SK-N-SH (cell line): ENCODE measurements around the gene CYP2B6. TPM values are rescaled to one million over a fixed set of nuclear protein-coding genes. Genes with fewer than 3 reads are reported as not detected.

Experiments
- CTCF ChIA-PET: fragments of 300-600, 350-600 bp; formaldehyde crosslinking; extraction: SDS; loops from one replicate; lab custom pipeline; 2021; lab: Yijun Ruan, JAX
- POLR2A ChIA-PET: fragments of 350-600 bp; sonication (Branson Sonifier 250); formaldehyde crosslinking; extraction: SDS; loops from one replicate; lab custom pipeline; 2020; ENCODE audit warnings: antibody characterized with exemption, inconsistent platforms; lab: Yijun Ruan, JAX
- DNase-seq: peaks from one replicate; pipeline ENCODE4 v3.0.0; 2012
- H2AFZ ChIP-seq: fragments of 200-600 bp; sonication (generic); 2 replicates; pipeline ENCODE4 v1.8.1; 2016; ENCODE audit warnings: antibody characterized with exemption, mild to moderate bottlenecking, low read depth
- H3F3A ChIP-seq: fragments of 200-600 bp; sonication (generic); replicated peaks from 2 replicates; pipeline ENCODE3; 2016; ENCODE audit warnings: antibody characterized with exemption, mild to moderate bottlenecking; ENCODE audit not compliant: insufficient read depth
- H3K27ac ChIP-seq, 2 experiments: fragments of 200-500 bp in 1 of 2; fragments of 200-600 bp in 1 of 2; sonication (Bioruptor generic) in 1 of 2; sonication (generic), shearing (Covaris generic) in 1 of 2; 2 replicates each; pipeline versions ENCODE4 v1.5.1 to v1.6.1; 2014 to 2016; ENCODE audit warnings: low read depth in 2 of 2, inconsistent platforms in 1 of 2, low read length in 1 of 2, mild to moderate bottlenecking in 1 of 2, mixed read lengths in 1 of 2
- H3K27me3 ChIP-seq: fragments of 200-600 bp; sonication (generic), shearing (Covaris generic); 2 replicates; pipeline ENCODE4 v1.6.1; 2016; ENCODE audit warnings: mixed run types; ENCODE audit not compliant: insufficient read depth
- H3K36me3 ChIP-seq, 2 experiments: fragments of 200-500 bp in 1 of 2; fragments of 200-600 bp in 1 of 2; sonication (Bioruptor generic) in 1 of 2; sonication (generic) in 1 of 2; replicated peaks in 1 of 2; 2 replicates each; pipeline versions ENCODE3 to v1.5.1; 2014 to 2016; ENCODE audit warnings: low read length in 1 of 2, mild to moderate bottlenecking in 1 of 2; ENCODE audit not compliant: insufficient read depth in 2 of 2, control insufficient read depth in 1 of 2
- H3K4me1 ChIP-seq, 2 experiments: fragments of 200-500 bp in 1 of 2; fragments of 200-600 bp in 1 of 2; sonication (Bioruptor generic) in 1 of 2; sonication (generic), shearing (Covaris generic) in 1 of 2; 2 replicates each; pipeline versions ENCODE4 v1.5.1 to v1.6.1; 2014 to 2016; ENCODE audit warnings: low read depth in 1 of 2, low read length in 1 of 2, mixed run types in 1 of 2; ENCODE audit not compliant: insufficient read depth in 2 of 2, control insufficient read depth in 1 of 2
- H3K4me2 ChIP-seq: fragments of 200-600 bp; sonication (generic), shearing (Covaris generic); 2 replicates; pipeline ENCODE4 v1.6.1; 2017; ENCODE audit warnings: mixed run types
- H3K4me3 ChIP-seq, 2 experiments: fragments of 200-500 bp in 1 of 2; fragments of 200-600 bp in 1 of 2; sonication (Bioruptor generic) in 1 of 2; sonication (generic), shearing (Covaris generic) in 1 of 2; 2 replicates each; pipeline versions ENCODE4 v1.5.1 to v1.8.1; 2014 to 2016; ENCODE audit warnings: low read depth in 2 of 2, inconsistent platforms in 1 of 2, low read length in 1 of 2, mild to moderate bottlenecking in 1 of 2, mixed read lengths in 1 of 2, moderate library complexity in 1 of 2
- H3K79me2 ChIP-seq: fragments of 200-600 bp; sonication (generic); 2 replicates; pipeline ENCODE4 v1.8.1; 2017; ENCODE audit warnings: mild to moderate bottlenecking; ENCODE audit not compliant: insufficient read depth
- H3K9ac ChIP-seq: fragments of 200-600 bp; sonication (generic); 2 replicates; pipeline ENCODE4 v1.6.1; 2017; ENCODE audit warnings: mixed run types
- H3K9me2 ChIP-seq: fragments of 200-600 bp; sonication (generic); 2 replicates; pipeline ENCODE4 v1.6.1; 2017; ENCODE audit warnings: mixed run types
- H3K9me3 ChIP-seq: fragments of 200-600 bp; sonication (generic); 2 replicates; pipeline ENCODE4 v1.6.1; 2017; ENCODE audit warnings: mixed run types, mild to moderate bottlenecking, moderate library complexity
- H4K20me1 ChIP-seq: fragments of 200-600 bp; sonication (generic); 2 replicates; pipeline ENCODE4 v1.6.1; 2017; ENCODE audit warnings: mild to moderate bottlenecking, mixed run types; ENCODE audit not compliant: insufficient read depth
- CHD2 ChIP-seq: fragments of 150-350 bp; IDR thresholded peaks from 2 replicates; pipeline ENCODE4 v1.6.1; 2018; ENCODE audit warnings: low read length; ENCODE audit not compliant: partially characterized antibody
- CTCF ChIP-seq: fragments of 200-600 bp; sonication (generic); IDR thresholded peaks from 2 replicates; pipeline ENCODE4 v1.6.1; 2017; ENCODE audit warnings: antibody characterized with exemption, mild to moderate bottlenecking, moderate library complexity
- ELF1 ChIP-seq: IDR thresholded peaks from 2 replicates; pipeline ENCODE4 v1.4.0; 2012
- EZH2phosphoT487 ChIP-seq: fragments of 200-600 bp; sonication (generic); IDR thresholded peaks from 2 replicates; pipeline ENCODE4 v1.6.1; 2017; ENCODE audit warnings: low read depth, mixed run types, mild to moderate bottlenecking, antibody characterized with exemption, moderate library complexity, borderline replicate concordance
- FOXM1 ChIP-seq: IDR thresholded peaks from 2 replicates; pipeline ENCODE4 v1.4.0; 2012; ENCODE audit warnings: low read depth, mild to moderate bottlenecking
- GABPA ChIP-seq: IDR thresholded peaks from 2 replicates; pipeline ENCODE4 v1.4.0; 2012; ENCODE audit warnings: low read depth, mild to moderate bottlenecking
- JUND ChIP-seq: IDR thresholded peaks from 2 replicates; pipeline ENCODE4 v1.4.0; 2012
- MEF2A ChIP-seq: IDR thresholded peaks from 2 replicates; pipeline ENCODE4 v1.4.0; 2012; ENCODE audit warnings: low read depth, borderline replicate concordance
- NFIC ChIP-seq: IDR thresholded peaks from 2 replicates; pipeline ENCODE4 v1.4.0; 2012; ENCODE audit warnings: borderline replicate concordance
- NRF1 ChIP-seq: IDR thresholded peaks from 2 replicates; pipeline ENCODE4 v1.6.1; 2012; ENCODE audit warnings: low read depth, mild to moderate bottlenecking, low read length
- PBX3 ChIP-seq: IDR thresholded peaks from 2 replicates; pipeline ENCODE4; 2012
- POLR2AphosphoS5 ChIP-seq: IDR thresholded peaks from 2 replicates; pipeline ENCODE4 v1.6.1; 2012; ENCODE audit warnings: low read depth, low read length
- RAD21 ChIP-seq: IDR thresholded peaks from 2 replicates; pipeline ENCODE4 v1.6.1; 2012; ENCODE audit warnings: mild to moderate bottlenecking, low read length
- REST ChIP-seq: IDR thresholded peaks from 2 replicates; pipeline ENCODE4 v1.6.1; 2012; ENCODE audit warnings: mild to moderate bottlenecking, low read depth, low read length, moderate library complexity
- RXRA ChIP-seq: IDR thresholded peaks from 2 replicates; pipeline ENCODE4 v1.4.0; 2012; ENCODE audit warnings: low read depth, mild to moderate bottlenecking, borderline replicate concordance
- SMC3 ChIP-seq: IDR thresholded peaks from 2 replicates; pipeline ENCODE4 v1.6.1; 2012; ENCODE audit warnings: low read depth, low read length, improper control_type of control experiment
- TEAD4 ChIP-seq: IDR thresholded peaks from 2 replicates; pipeline ENCODE4 v1.4.0; 2012; ENCODE audit warnings: mild to moderate bottlenecking, borderline replicate concordance; ENCODE audit not compliant: insufficient read depth
- YY1 ChIP-seq: IDR thresholded peaks from 2 replicates; pipeline ENCODE4 v1.4.0; 2012; ENCODE audit warnings: low read depth, mild to moderate bottlenecking
- polyA plus RNA-seq, 3 experiments: library from polyadenylated mRNA; depleted of rRNA; stranded (reverse); fragments of >200 nt; gene quantifications; 2 replicates each; pipeline ENCODE4 v1.2.3, GENCODE V29; 2012
- TF ChIP-seq, protein P1 (sequence below): fragments of 150-350 bp; IDR thresholded peaks from 2 replicates; pipeline ENCODE4 v1.6.1; 2016; ENCODE audit warnings: mild to moderate bottlenecking, low read depth, low read length
- TF ChIP-seq, protein P2 (sequence below): IDR thresholded peaks from 2 replicates; pipeline ENCODE4 v1.4.0; 2012; ENCODE audit warnings: low read depth, borderline replicate concordance

CYP2B6 gene
- polyA plus RNA-seq, 1 of the 3 experiments (the other 2 are of a cell fraction): not detected

DNA sequence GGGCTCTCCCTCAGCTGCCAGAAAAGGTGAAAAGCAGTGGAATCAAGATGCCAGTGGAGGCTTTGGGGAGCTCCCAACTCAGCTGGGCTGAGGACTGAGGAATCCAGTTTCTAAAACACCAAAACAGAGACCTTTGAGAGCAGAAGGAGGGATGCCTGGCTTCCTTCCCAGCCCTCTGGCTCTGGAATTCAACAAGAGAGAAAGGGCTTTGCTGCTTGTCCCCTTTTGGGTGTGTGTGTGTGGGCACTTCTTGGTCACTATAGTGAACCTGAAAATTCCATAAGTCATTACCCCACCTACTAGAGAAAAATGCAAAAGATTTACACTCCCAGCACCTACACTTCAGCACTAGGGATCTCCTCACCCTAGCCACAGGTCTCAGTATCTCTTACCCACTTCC is 30.3 kb upstream of the CYP2B6 start:
- H3K4me1 ChIP-seq: no peaks in the 10 kb centered on the region
- peaks cover 22% of the 10 kb centered on the region; the same call in 1 of the 2 replicates for H3K27me3 ChIP-seq
- H3K9me3 ChIP-seq: no peaks in the 10 kb centered on the region
- no peak for DNase-seq
- ChIA-PET POLR2A (no interaction called here), CTCF (interaction anchor here (0.9 kb wide), 1 partner anchor 14 kb away, joined by 4 read pairs; no protein-coding TSS in a partner anchor)
- no peak for TF ChIP-seq SMC3
- TF ChIP-seq EZH2phosphoT487: no peak
- no peak for TF ChIP-seq GABPA
- TF ChIP-seq PBX3: no peak
- TF ChIP-seq ELF1: no peak
- no peak for TF ChIP-seq YY1
- TF ChIP-seq CHD2: no peak
- TF ChIP-seq REST: no peak
- TF ChIP-seq RAD21: no peak
- no peak for TF ChIP-seq JUND
- no peak for TF ChIP-seq FOXM1
- TF ChIP-seq, protein P1, sequence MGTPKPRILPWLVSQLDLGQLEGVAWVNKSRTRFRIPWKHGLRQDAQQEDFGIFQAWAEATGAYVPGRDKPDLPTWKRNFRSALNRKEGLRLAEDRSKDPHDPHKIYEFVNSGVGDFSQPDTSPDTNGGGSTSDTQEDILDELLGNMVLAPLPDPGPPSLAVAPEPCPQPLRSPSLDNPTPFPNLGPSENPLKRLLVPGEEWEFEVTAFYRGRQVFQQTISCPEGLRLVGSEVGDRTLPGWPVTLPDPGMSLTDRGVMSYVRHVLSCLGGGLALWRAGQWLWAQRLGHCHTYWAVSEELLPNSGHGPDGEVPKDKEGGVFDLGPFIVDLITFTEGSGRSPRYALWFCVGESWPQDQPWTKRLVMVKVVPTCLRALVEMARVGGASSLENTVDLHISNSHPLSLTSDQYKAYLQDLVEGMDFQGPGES: no peak
- no peak for TF ChIP-seq RXRA
- no peak for TF ChIP-seq MEF2A
- TF ChIP-seq NFIC: no peak
- TF ChIP-seq NRF1: no peak
- TF ChIP-seq CTCF: no peak
- TF ChIP-seq, protein P2, sequence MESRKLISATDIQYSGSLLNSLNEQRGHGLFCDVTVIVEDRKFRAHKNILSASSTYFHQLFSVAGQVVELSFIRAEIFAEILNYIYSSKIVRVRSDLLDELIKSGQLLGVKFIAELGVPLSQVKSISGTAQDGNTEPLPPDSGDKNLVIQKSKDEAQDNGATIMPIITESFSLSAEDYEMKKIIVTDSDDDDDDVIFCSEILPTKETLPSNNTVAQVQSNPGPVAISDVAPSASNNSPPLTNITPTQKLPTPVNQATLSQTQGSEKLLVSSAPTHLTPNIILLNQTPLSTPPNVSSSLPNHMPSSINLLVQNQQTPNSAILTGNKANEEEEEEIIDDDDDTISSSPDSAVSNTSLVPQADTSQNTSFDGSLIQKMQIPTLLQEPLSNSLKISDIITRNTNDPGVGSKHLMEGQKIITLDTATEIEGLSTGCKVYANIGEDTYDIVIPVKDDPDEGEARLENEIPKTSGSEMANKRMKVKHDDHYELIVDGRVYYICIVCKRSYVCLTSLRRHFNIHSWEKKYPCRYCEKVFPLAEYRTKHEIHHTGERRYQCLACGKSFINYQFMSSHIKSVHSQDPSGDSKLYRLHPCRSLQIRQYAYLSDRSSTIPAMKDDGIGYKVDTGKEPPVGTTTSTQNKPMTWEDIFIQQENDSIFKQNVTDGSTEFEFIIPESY: no peak
- no peak for TF ChIP-seq POLR2AphosphoS5
- TF ChIP-seq TEAD4: no peak
- no peak overlapping the region for H3K4me2 ChIP-seq
- no peaks in the 10 kb centered on the region for H3K36me3 ChIP-seq
- H3K4me3 ChIP-seq: no peak overlapping the region
- H2AFZ ChIP-seq: no peak overlapping the region
- no peaks in the 10 kb centered on the region for H3F3A ChIP-seq
- H3K27ac ChIP-seq: no peak overlapping the region
- no peaks in the 10 kb centered on the region for H4K20me1 ChIP-seq
- H3K9me2 ChIP-seq: no peaks in the 10 kb centered on the region
- H3K9ac ChIP-seq: no peak overlapping the region
- no peaks in the 10 kb centered on the region for H3K79me2 ChIP-seq
